ENCODE measurements around the gene SMIM41. TPM values are rescaled to one million over a fixed set of nuclear protein-coding genes. Genes with fewer than 3 reads are reported as not detected.

The SMIM41 gene
- total RNA-seq, 1 donor = under 0.01 TPM

- H2AFZ ChIP-seq (ENCODE audit: low read length) = no peak overlapping the region
- H3K79me2 ChIP-seq (ENCODE audit: insufficient read depth, low read length) = peaks cover 6% of the 10 kb centered on the region
- peak; percentile 96 for DNase-seq (ENCODE audit: insufficient read length, low spot score, missing footprints)
- peaks cover 24% of the 10 kb centered on the region for H3K4me1 ChIP-seq (ENCODE audit: insufficient read depth, low read length)
- no peaks in the 10 kb centered on the region for H3K36me3 ChIP-seq (ENCODE audit: insufficient read depth, low read length)
- H3K4me2 ChIP-seq (ENCODE audit: insufficient read depth, low read length) = peak overlapping the region; percentile 87
- H3K4me3 ChIP-seq (ENCODE audit: insufficient read depth, low read length) = peak overlapping the region; percentile 79
- no peak for TF ChIP-seq CTCF (IDR thresholded peaks at IDR 0.05; ENCODE audit: extremely low read depth, low read depth, low read length)
- no peaks in the 10 kb centered on the region for H3K9me3 ChIP-seq (ENCODE audit: low read depth, low read length)
- H4K20me1 ChIP-seq (ENCODE audit: insufficient read depth, low read length) = no peaks in the 10 kb centered on the region
- no peaks in the 10 kb centered on the region for H3K27me3 ChIP-seq (ENCODE audit: insufficient read depth, low read length)
- peak overlapping the region; percentile 87 for H3K27ac ChIP-seq (ENCODE audit: low read depth, low read length)
Observed at GRCh38 chr12:52037248-52037861, 42.1 kb upstream of the SMIM41 start.

- no peaks in the 10 kb centered on the region for H3K27me3 ChIP-seq (ENCODE audit: insufficient read depth, low read length)
- peak; percentile 89 for DNase-seq (ENCODE audit: insufficient read length, low spot score, missing footprints)
Observed at GRCh38 chr12:52038447-52038846, 41.1 kb upstream of the SMIM41 start.

GRCh38 chr12:52041035-52041434 lies 38.5 kb upstream of the SMIM41 start:
- no peaks in the 10 kb centered on the region for H3K36me3 ChIP-seq (ENCODE audit: insufficient read depth, low read length)
- H2AFZ ChIP-seq (ENCODE audit: low read length) = no peak overlapping the region
- no peaks in the 10 kb centered on the region for H3K27me3 ChIP-seq (ENCODE audit: insufficient read depth, low read length)
- no peaks in the 10 kb centered on the region for H3K9me3 ChIP-seq (ENCODE audit: low read depth, low read length)
- no peak overlapping the region for H3K4me2 ChIP-seq (ENCODE audit: insufficient read depth, low read length)
- H4K20me1 ChIP-seq (ENCODE audit: insufficient read depth, low read length) = no peaks in the 10 kb centered on the region
- peaks cover 8% of the 10 kb centered on the region for H3K79me2 ChIP-seq (ENCODE audit: insufficient read depth, low read length)
- H3K4me1 ChIP-seq (ENCODE audit: insufficient read depth, low read length) = peaks cover 33% of the 10 kb centered on the region
- TF ChIP-seq CTCF (IDR thresholded peaks at IDR 0.05; ENCODE audit: extremely low read depth, low read depth, low read length) = no peak
- no peak overlapping the region for H3K27ac ChIP-seq (ENCODE audit: low read depth, low read length)
- DNase-seq (ENCODE audit: insufficient read length, low spot score, missing footprints) = no peak
- no peak overlapping the region for H3K4me3 ChIP-seq (ENCODE audit: insufficient read depth, low read length)

More at GRCh38 chr12:52038447-52038846, 41.1 kb upstream of the SMIM41 start:
- Histone ChIP-seq H3K36me3 (ENCODE audit: insufficient read depth, low read length) (no peaks in the 10 kb centered on the region), H3K4me1 (ENCODE audit: insufficient read depth, low read length) (peaks cover 19% of the 10 kb centered on the region), H3K4me2 (ENCODE audit: insufficient read depth, low read length) (peak overlapping the region; percentile 30), H3K27ac (ENCODE audit: low read depth, low read length) (peak overlapping the region; percentile 42), H4K20me1 (ENCODE audit: insufficient read depth, low read length) (no peaks in the 10 kb centered on the region), H2AFZ (ENCODE audit: low read length) (no peak overlapping the region), H3K9me3 (ENCODE audit: low read depth, low read length) (no peaks in the 10 kb centered on the region), H3K4me3 (ENCODE audit: insufficient read depth, low read length) (no peak overlapping the region), H3K79me2 (ENCODE audit: insufficient read depth, low read length) (peaks cover 6% of the 10 kb centered on the region)
- TF ChIP-seq CTCF (IDR thresholded peaks at IDR 0.05; ENCODE audit: extremely low read depth, low read depth, low read length) = no peak

DNA sequence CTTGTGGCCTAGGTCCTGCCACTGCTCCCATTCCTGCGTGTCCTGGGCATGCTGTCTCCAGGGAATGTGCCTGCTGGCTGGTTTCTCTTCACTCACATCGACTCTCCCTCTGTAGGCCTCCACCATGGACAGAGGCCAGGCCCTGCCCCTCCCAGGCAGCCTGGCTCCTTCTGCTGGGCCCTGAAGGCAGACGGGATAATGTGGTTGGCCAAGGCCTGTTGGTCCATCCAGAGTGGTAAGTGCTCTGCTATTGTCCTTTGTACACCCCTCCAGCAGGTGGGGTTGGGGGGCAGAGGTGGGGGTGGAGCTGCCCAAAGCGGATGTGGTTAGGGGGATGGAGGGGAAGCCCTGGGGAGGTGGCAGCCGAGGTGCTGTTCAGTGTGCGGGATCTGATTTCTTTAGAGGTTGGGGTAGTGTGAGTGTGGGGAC lies 37.8 kb upstream of the SMIM41 start:
- no peak overlapping the region for H3K27ac ChIP-seq (ENCODE audit: low read depth, low read length)
- no peak overlapping the region for H2AFZ ChIP-seq (ENCODE audit: low read length)
- no peaks in the 10 kb centered on the region for H4K20me1 ChIP-seq (ENCODE audit: insufficient read depth, low read length)
- DNase-seq (ENCODE audit: insufficient read length, low spot score, missing footprints) = no peak
- TF ChIP-seq CTCF (IDR thresholded peaks at IDR 0.05; ENCODE audit: extremely low read depth, low read depth, low read length) = no peak
- H3K9me3 ChIP-seq (ENCODE audit: low read depth, low read length) = no peaks in the 10 kb centered on the region
- H3K36me3 ChIP-seq (ENCODE audit: insufficient read depth, low read length) = no peaks in the 10 kb centered on the region
- H3K79me2 ChIP-seq (ENCODE audit: insufficient read depth, low read length) = peaks cover 8% of the 10 kb centered on the region
- H3K27me3 ChIP-seq (ENCODE audit: insufficient read depth, low read length) = no peaks in the 10 kb centered on the region
- peaks cover 28% of the 10 kb centered on the region for H3K4me1 ChIP-seq (ENCODE audit: insufficient read depth, low read length)
- no peak overlapping the region for H3K4me3 ChIP-seq (ENCODE audit: insufficient read depth, low read length)
- H3K4me2 ChIP-seq (ENCODE audit: insufficient read depth, low read length) = no peak overlapping the region

Data from osteoblast (primary cell).